ENCODE data around the gene WDR46. TPM values are rescaled to one million over a fixed set of nuclear protein-coding genes. Genes with fewer than 3 reads are reported as not detected.

Gene WDR46, protein sequence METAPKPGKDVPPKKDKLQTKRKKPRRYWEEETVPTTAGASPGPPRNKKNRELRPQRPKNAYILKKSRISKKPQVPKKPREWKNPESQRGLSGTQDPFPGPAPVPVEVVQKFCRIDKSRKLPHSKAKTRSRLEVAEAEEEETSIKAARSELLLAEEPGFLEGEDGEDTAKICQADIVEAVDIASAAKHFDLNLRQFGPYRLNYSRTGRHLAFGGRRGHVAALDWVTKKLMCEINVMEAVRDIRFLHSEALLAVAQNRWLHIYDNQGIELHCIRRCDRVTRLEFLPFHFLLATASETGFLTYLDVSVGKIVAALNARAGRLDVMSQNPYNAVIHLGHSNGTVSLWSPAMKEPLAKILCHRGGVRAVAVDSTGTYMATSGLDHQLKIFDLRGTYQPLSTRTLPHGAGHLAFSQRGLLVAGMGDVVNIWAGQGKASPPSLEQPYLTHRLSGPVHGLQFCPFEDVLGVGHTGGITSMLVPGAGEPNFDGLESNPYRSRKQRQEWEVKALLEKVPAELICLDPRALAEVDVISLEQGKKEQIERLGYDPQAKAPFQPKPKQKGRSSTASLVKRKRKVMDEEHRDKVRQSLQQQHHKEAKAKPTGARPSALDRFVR
- 53.1 to 58.4 TPM (median 55.3 TPM) in 5 replicates for total RNA-seq (2022; extraction: Qiagen RNA extraction; ENCODE audit: low read depth)

DNA sequence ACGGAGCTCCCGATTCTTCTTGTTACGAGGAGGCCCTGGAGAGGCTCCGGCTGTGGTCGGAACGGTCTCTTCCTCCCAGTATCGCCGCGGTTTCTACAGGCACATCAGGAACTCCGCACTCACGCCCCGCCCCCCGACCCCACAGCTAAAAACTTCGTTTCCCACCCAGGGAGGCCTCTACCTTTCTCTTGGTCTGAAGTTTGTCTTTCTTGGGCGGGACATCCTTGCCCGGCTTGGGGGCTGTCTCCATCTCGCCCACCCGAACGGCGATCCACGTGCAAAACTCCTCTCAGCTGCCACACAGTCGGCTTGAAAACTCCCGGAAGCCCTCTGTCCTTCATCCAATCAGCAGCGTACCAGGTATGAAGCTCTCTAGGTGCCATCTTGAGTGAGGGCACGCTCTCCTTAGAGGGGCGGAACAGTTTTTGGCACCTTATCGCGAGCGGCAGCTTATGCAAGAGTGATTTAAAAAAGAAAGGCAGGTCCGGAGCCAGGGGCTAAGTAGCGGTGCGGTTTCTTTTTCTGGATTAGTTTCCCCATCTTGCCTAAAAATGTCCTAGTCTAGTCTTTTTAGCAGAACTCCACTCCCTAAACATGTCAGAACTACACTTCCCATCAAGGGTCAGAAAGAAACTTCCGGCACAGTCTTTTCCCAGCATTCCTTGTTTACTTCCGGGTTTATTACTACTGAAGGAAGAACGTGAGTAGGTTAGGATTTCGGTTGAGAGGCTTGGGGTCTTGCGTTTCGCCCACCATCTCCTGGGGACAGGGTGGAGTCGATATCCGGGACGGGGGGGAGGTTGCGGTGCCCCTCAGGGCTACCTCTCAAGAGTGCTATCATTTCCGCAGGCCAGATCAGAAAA, at the start of gene WDR46, which contains the start of gene PFDN6:
Gene WDR46, minus strand, starts transcription at position 319 of the 863 bp plus-strand sequence. Its CDS starts 69 bp downstream, at position 250.
Gene PFDN6, plus strand, starts transcription at position 681 of the 863 bp plus-strand sequence. CDS start 256 bp downstream, outside the sequence.

DNA sequence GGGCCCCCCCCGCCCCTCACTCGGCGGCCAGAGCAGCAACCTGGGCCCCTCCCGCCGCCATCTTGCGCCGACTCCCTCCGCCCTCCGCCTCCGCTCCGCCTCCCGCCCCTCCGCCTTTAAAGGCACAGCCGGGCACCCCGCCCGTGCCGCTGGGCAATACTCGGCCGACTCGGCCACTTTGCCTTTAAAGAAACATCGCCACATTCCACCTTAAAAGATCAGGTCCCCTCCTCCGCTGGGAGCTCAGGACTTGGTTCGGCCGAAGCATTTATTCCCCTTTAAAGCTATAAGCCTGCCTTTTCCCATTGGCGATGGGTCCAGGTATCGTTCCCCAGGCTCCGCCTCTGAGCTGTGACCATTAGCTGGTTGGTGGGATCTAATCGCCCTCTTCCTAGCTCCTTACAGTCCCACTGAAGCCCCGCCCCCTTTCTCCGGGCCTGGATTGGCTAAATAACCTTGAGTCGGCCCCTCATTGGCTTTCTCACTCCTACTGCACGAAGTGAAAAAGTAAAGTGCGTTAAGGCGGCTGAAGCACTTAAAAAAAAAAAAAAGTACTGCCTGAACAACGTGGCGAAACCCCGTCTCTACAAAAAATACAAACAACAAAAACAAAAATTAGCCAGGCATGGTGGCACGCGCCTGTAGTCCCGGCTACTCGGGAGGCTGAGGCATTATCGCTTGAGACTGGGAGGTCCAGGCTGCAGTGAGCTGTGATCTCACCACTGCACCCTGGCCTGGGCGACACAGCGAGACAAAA, 28.8 kb upstream of the WDR46 start, which contains the start of gene ZBTB22:
Gene ZBTB22, minus strand, starts transcription at position 76 of the 757 bp plus-strand sequence. CDS start 828 bp downstream, outside the sequence.

DNA sequence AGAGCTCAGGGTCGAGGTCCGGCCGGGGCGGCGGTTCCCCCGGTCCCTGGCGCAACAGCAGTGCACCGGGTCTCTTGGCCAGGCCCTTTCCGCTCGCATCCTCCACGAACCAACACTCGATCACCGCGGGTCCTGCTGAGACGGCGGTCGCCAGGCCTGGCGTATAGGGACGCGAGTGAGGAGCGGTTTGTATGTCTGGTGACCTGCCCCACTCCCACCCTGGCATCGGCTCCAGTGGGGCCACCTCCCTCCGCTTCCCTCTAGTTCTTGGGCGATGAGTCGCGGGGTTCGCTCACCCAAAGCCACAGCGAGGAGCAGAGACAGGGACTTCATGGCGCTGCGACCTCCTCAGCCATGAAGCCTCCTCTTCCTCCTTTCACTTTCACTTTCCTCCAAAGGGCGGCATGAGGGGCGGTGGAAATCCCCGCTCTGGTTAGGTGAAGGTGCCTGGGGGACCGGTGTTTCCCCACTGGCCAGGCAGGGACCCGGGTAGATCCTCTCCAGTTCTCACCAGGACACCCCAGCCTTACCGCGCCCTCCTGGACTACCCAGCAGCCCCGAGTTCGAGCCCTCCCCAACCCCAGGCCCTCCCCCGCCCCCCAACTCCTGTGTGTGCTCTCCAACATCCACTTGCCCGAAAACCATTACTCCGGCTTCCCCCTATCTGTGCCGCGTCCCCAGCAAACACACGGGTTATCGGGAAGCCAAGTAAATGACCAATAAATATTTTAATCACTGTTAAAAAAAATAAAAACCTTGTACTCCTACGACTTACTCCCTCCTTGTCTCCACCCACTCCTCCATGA, 24.9 kb upstream of the WDR46 start, which contains the start of gene TAPBP:
Gene TAPBP, minus strand, starts transcription at position 370 of the 806 bp plus-strand sequence. Its CDS starts 37 bp downstream, at position 333.

DNA sequence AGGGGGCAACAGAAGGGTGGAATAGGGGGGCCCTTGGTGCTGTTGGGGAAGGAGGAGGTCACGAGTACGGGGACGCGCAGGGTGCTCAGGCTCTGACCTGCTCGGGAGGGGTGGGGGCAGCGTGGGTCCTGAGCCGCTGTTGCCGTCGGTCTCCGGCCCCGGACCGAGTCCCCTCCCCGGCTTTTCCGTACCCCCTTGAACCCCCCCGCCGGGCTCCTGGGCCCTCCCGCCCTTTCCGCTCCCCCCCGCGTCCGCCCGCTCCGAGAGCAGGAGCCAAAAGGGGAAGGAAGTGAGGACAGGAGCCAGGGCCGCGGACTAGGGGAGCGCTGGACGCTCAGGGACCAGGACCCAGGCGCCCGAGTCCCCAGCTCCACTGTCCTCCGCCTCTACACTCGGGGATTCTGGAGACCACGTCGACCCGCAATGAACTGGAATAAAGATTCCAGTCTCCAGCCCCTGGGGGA, 9.8 kb upstream of the WDR46 start, which contains the start of gene RGL2:
Gene RGL2, minus strand, starts transcription at position 170 of the 464 bp plus-strand sequence. CDS start 332 bp downstream, outside the sequence.

DNA sequence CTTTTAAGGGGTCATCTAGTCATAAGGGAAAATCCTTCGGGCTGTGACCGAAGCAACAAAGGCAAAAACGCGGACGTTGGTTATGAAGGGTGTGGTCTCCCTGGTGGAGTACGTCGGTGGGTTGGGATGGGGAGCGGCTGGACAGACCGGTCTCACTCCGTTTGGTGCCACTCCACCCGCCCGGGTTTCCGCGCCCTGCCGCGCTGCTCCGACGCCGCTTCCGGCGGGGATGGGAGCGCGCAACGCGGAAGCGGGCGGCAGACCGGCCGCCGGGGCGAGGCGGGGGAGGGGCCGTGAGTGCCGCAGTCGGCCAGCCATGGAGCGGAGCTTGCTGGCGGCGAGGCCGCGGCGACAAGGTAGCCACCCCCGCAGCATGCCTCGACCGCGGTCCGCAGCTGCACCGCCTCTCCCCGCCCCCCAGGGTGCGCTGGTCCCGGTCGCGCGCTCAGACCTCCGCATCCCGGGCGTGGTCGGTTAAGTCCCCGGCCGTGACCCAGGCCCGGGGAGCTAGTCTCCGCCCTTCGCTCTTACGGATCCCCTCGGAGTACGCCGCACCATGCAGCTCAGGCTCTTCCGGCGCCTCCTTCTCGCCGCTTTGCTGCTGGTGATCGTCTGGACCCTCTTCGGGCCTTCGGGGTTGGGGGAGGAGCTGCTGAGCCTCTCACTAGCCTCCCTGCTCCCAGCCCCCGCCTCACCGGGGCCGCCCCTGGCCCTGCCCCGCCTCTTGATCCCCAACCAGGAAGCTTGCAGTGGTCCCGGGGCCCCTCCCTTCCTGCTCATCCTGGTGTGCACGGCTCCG, 12.0 kb downstream of the WDR46 start, which contains the start of gene B3GALT4:
Gene B3GALT4, plus strand, starts transcription at position 260 of the 799 bp plus-strand sequence. Its CDS starts 297 bp downstream, at position 557.

DNA sequence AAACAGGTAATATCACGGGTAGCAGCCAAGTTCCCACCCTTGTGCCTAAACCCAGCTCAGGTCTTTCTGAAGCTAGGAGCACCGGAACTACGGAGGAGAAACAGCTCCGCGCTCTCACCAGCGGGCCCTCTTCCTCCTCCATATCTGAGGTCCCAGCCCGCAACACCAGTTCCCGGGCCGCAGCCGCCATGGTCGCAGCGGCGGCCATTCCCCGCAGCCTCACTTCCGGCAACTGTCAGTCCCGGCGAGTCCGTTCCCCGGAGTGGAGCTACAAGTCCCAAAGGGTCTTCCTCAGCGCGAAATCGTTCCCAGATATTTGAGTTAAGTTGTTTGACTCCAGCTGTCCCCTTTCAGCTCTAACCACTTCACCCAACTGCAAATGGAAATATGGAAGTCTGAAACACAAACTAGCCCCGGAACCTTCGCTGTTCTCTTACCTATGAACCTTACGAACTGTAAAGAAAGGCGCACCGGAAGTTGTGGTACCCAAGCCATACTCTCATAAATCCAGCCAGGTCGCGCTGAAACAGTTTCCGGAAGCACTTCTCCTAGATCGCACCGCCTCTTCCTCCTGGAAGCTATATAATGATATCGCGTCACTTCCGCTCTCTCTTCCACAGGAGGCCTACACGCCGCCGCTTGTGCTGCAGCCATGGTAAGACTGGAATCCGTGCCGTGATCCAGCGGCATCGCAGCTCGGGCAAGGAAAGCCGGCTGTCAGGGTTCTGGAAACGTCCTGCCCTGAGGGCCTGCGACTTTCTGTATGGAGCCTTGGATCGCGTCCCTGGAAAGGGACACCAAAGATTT, 17.4 kb downstream of the WDR46 start, which contains the start of the genes RPS18 and VPS52:
Gene RPS18, plus strand, starts transcription at position 608 of the 807 bp plus-strand sequence. Its CDS starts 45 bp downstream, at position 653.
Gene VPS52, minus strand, starts transcription at position 409 of the 807 bp plus-strand sequence. Its CDS starts 201 bp downstream, at position 208.

Other genes starting within 250 kb of the WDR46 start
- gene HLA-DPA1, start 215.6 kb downstream of the WDR46 start, total RNA-seq (2022; extraction: Qiagen RNA extraction; ENCODE audit: low read depth) = 0.10 TPM in 1 of 5 replicates, not detected in the others
- not detected in 5 replicates for gene HLA-DPB1, start 213.2 kb downstream of the WDR46 start, total RNA-seq (2022; extraction: Qiagen RNA extraction; ENCODE audit: low read depth)
- gene COL11A2, start 96.8 kb downstream of the WDR46 start, total RNA-seq (2022; extraction: Qiagen RNA extraction; ENCODE audit: low read depth) = 0.72 to 1.3 TPM (median 0.89 TPM) in 5 replicates
- 15.3 to 22.5 TPM (median 21.5 TPM) in 5 replicates for gene RXRB, start 88.6 kb downstream of the WDR46 start, total RNA-seq (2022; extraction: Qiagen RNA extraction; ENCODE audit: low read depth)
- 107 to 124 TPM (median 114 TPM) in 5 replicates for gene SLC39A7, start 88.4 kb downstream of the WDR46 start, total RNA-seq (2022; extraction: Qiagen RNA extraction; ENCODE audit: low read depth)
- 13.1 to 16.0 TPM (median 14.4 TPM) in 5 replicates for gene HSD17B8, start 84.6 kb downstream of the WDR46 start, total RNA-seq (2022; extraction: Qiagen RNA extraction; ENCODE audit: low read depth)
- gene RING1, start 80.7 kb downstream of the WDR46 start, total RNA-seq (2022; extraction: Qiagen RNA extraction; ENCODE audit: low read depth) = 20.4 to 27.4 TPM (median 26.6 TPM) in 5 replicates
- gene VPS52, start 17.4 kb downstream of the WDR46 start, total RNA-seq (2022; extraction: Qiagen RNA extraction; ENCODE audit: low read depth) = 15.2 to 19.0 TPM (median 18.3 TPM) in 5 replicates
- gene RPS18, start 17.2 kb downstream of the WDR46 start, total RNA-seq (2022; extraction: Qiagen RNA extraction; ENCODE audit: low read depth) = 2,439 to 2,832 TPM (median 2,552 TPM) in 5 replicates
- gene B3GALT4, start 12.1 kb downstream of the WDR46 start, total RNA-seq (2022; extraction: Qiagen RNA extraction; ENCODE audit: low read depth) = 0.48 to 0.70 TPM (median 0.67 TPM) in 5 replicates
- 98.0 to 119 TPM (median 106 TPM) in 5 replicates for gene PFDN6, start 362 bp upstream of the WDR46 start, total RNA-seq (2022; extraction: Qiagen RNA extraction; ENCODE audit: low read depth)
- gene RGL2, start 9.7 kb upstream of the WDR46 start, total RNA-seq (2022; extraction: Qiagen RNA extraction; ENCODE audit: low read depth) = 13.2 to 15.1 TPM (median 13.8 TPM) in 5 replicates
- gene TAPBP, start 24.8 kb upstream of the WDR46 start, total RNA-seq (2022; extraction: Qiagen RNA extraction; ENCODE audit: low read depth) = 40.3 to 49.1 TPM (median 44.2 TPM) in 5 replicates
- gene ZBTB22, start 28.5 kb upstream of the WDR46 start, total RNA-seq (2022; extraction: Qiagen RNA extraction; ENCODE audit: low read depth) = 3.3 to 4.9 TPM (median 3.9 TPM) in 5 replicates
- 36.9 to 41.1 TPM (median 39.0 TPM) in 5 replicates for gene DAXX, start 33.7 kb upstream of the WDR46 start, total RNA-seq (2022; extraction: Qiagen RNA extraction; ENCODE audit: low read depth)
- 38.1 to 49.0 TPM (median 43.7 TPM) in 5 replicates for gene KIFC1, start 102.6 kb upstream of the WDR46 start, total RNA-seq (2022; extraction: Qiagen RNA extraction; ENCODE audit: low read depth)
- gene PHF1, start 121.8 kb upstream of the WDR46 start, total RNA-seq (2022; extraction: Qiagen RNA extraction; ENCODE audit: low read depth) = 18.0 to 19.4 TPM (median 18.5 TPM) in 5 replicates
- gene CUTA, start 128.9 kb upstream of the WDR46 start, total RNA-seq (2022; extraction: Qiagen RNA extraction; ENCODE audit: low read depth) = 183 to 231 TPM (median 202 TPM) in 5 replicates
- gene SYNGAP1, start 130.8 kb upstream of the WDR46 start, total RNA-seq (2022; extraction: Qiagen RNA extraction; ENCODE audit: low read depth) = 4.2 to 7.9 TPM (median 5.1 TPM) in 5 replicates
- gene ZBTB9, start 165.3 kb upstream of the WDR46 start, total RNA-seq (2022; extraction: Qiagen RNA extraction; ENCODE audit: low read depth) = 12.0 to 12.6 TPM (median 12.4 TPM) in 5 replicates